ENCODE measurements around the gene CFB.
"Not testable (repeated sequence)": the region's sequence is repeated elsewhere in the genome, so short reads cannot be mapped to it uniquely, and the experiment has no call there.

CFB gene

GRCh38 chr6:31911826-31912585 is 33.9 kb upstream of the CFB start:
- no peak for DNase-seq (ENCODE audit: low read depth in 2 of 2)

DNA sequence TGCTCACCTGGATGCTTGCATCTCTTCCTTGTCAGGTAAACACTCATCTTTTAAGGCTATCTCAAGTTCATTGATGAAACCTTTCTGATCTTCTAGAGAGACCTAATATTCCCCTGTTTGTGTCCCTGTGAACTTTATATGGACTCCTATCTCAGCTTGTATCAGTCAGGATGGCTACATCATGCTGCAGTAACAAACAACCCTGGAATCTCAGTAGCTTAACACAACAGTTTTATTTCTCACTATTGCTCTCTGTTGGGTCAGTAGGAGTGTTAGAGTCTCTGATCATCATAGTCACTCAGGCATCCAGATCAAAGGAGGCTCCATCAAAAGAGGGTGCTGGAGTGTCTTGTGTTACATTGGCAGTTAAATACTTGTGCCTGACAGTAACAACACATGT is 30.5 kb upstream of the CFB start:
- no peak for DNase-seq (ENCODE audit: low read depth in 2 of 2)

DNA sequence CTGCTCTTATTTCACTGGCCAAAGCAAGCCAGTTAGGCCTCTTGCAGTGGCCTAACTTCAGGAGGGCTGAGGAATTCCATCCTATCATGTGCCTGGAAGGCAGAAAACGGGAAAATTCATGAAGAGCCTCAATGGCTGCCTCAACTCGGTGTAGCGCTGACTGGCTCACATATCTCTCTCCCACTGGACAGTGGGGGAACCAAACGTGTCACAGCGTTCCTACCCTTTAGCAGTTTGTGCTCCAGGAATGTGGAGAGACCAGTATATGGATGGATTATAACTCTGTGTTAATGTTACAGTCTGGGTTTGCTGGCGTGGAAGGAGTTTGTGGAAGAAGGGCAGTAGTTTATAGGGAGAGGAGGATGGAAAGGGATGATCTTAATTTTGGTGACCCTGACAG is 30.1 kb upstream of the CFB start:
- DNase-seq (ENCODE audit: low read depth in 2 of 2): no peak

DNA sequence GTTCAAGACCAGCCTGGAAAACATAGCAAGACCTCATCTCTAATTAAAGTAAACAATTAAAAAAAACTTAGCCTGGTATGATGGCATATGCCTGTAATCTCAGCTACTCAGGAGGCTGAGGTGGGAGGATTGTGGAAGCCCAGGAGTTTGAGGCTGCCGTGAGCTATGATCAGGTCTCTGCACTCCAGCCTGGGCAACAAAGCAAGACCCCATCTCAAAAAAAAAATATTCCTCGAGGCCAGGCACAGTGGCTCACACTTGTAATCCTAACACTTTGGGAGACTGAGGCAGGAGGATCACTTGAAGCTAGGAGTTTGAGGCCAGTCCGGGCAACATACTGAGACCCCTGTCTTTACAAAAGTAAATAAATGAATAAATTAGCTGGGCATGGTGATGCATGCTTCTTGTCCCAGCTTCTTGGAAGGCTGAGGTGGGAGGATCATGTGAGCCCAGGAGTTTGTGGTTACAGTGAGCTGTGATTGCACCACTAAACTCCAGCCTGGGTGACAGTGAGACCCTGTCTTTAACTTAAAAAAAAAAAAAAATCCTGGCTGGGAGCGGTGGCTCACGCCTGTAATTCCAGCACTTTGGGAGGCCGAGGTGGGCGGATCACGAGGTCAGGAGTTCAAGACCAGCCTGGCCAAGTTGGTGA is 27.7 kb upstream of the CFB start:
- DNase-seq (ENCODE audit: low read depth in 2 of 2): no peak

GRCh38 chr6:31919624-31920303 is 26.1 kb upstream of the CFB start:
- no peak for DNase-seq (ENCODE audit: low read depth in 2 of 2)

DNA sequence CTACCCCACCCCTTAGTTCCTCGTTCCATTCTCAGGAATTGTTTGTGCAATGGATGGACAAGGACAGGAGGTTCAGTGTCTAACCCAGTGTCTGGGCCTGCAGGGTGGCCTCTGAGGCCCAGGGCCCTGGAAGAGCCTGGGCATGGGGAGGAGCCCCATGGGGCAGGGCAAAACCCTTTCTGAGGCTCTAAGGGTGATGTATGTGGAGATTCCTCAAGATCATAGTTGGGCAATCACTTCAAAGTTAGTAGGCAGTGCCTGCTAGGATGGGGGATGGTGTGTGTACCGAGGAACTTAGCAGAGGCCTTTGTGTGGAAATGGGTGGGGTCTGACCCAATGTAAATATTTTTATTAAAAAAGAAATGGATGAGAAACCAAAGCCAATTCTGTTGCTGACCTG is 25.1 kb upstream of the CFB start:
- DNase-seq (ENCODE audit: low read depth in 2 of 2): no peak

GRCh38 chr6:31922942-31923341 is 23.0 kb upstream of the CFB start:
- no peak for DNase-seq (ENCODE audit: low read depth in 2 of 2)

- DNase-seq (ENCODE audit: low read depth in 2 of 2): no peak
Observed at GRCh38 chr6:31927242-31927862, 18.5 kb upstream of the CFB start, which contains the start of gene C2. Gene C2, plus strand, starts transcription at chr6:31927717. Its CDS starts 36 bp downstream, at chr6:31927753.

DNA sequence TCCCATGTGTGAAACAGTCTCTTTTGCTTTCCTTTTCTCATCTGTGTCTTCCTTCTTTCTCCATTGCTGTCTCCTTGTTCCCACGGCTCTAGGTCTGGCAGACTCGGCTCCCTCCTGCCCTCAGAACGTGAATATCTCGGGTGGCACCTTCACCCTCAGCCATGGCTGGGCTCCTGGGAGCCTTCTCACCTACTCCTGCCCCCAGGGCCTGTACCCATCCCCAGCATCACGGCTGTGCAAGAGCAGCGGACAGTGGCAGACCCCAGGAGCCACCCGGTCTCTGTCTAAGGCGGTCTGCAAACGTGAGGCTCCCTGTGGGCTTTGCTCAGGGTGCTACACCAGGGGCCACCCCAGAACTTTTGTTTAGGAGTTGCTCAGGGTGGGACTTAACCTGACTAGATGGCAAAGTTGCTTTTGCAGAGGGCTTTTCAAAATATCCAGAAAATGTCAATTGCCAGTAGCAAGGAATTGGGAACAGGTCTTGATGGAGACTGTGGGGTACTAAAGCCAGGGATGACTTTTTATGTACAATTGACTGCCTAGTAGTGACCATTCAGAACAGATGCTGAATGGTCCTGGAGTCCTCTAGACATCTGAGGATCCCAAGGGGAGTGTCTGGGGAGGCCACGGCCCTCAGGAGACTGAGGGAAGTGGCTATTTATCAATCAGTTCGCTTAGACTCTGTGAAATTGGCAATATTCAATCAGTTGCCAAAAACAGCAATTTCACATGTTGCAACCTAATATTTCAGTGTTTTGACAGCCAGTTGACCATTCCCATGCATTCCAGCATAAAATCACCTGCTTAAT is 17.8 kb upstream of the CFB start:
- DNase-seq (ENCODE audit: low read depth in 2 of 2): no peak

DNA sequence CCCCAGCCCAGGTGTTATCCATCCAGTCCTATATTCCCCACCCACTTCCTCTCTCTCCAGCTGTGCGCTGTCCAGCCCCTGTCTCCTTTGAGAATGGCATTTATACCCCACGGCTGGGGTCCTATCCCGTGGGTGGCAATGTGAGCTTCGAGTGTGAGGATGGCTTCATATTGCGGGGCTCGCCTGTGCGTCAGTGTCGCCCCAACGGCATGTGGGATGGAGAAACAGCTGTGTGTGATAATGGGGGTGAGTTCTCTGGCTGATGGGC is 17.3 kb upstream of the CFB start:
- DNase-seq (ENCODE audit: low read depth in 2 of 2): no peak

- DNase-seq (ENCODE audit: low read depth in 2 of 2): no peak
Observed at GRCh38 chr6:31930962-31931361, 14.9 kb upstream of the CFB start.

GRCh38 chr6:31932137-31932536 is 13.8 kb upstream of the CFB start:
- not testable (repeated sequence) for DNase-seq (ENCODE audit: low read depth in 2 of 2)

GRCh38 chr6:31933537-31933936 is 12.4 kb upstream of the CFB start:
- DNase-seq (ENCODE audit: low read depth in 2 of 2): no peak

DNA sequence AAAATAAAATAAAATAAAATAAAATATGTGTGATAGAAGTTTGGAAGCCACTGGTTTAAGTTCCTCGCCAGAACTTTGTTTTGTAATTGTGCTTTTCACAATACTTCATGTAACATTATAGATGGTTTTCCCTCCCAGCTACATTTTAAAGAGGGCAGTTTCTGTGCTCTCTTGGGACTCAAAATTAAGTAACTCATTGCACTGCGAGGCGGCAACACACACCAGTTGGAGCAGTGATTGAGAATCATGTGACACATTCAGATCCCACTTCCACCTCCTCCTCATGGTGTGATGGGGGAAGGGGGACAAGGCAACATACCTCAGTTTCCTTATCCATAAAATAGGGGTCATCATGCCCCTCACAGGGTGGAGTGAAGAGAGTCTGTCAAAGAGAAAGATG is 10.9 kb upstream of the CFB start:
- DNase-seq (ENCODE audit: low read depth in 2 of 2): no peak

DNA sequence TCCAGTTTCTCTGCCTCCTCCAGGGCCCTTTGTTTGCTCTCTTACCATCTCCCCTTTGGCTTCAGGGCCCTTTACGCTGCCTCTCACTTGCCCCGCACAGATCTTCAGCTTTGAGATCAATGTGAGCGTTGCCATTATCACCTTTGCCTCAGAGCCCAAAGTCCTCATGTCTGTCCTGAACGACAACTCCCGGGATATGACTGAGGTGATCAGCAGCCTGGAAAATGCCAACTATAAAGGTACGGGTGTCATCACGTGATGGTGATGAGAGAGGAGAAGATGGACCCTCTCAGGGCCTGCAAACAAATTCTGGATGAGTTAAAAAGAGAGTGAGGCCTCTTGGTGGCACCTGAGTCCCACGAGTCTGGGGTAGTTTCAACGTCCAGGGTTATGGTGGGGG is 10.1 kb upstream of the CFB start:
- no peak for DNase-seq (ENCODE audit: low read depth in 2 of 2)

DNA sequence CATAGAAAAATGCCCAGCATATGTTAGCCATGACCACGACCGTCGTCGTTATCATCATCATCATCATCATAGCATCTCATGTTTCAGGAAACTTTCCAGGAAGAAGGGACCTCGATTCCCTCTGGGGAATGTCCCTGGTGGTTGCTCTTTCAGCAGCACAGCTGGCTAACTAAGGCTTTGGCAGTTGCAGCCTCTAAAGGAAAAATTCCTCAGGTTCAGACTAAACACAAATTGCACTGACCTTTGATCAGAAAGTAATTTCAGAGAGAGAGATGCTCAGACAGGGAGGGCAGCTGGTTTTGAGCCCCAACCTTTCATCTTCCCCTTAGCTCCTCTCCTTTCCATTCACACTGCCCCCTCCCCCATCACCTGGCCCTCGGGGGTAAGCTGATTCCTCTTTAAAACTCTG is 5.6 kb upstream of the CFB start:
- DNase-seq (ENCODE audit: low read depth in 2 of 2): no peak

DNA sequence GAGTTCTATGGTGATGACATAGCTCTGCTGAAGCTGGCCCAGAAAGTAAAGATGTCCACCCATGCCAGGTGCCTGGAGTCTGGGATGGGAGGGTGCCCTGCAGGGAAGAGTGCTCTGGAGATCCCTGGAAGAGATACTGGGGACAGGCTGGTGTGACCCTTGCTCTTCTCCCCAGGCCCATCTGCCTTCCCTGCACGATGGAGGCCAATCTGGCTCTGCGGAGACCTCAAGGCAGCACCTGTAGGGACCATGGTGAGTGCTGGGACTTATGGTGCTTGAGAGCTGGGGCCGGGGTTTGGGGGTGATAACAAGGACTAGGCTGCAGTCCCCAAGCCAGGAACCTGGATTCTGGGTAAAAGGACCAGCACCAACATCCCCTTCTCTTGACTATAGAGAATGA is 2.2 kb upstream of the CFB start:
- no peak for DNase-seq (ENCODE audit: low read depth in 2 of 2)

DNA sequence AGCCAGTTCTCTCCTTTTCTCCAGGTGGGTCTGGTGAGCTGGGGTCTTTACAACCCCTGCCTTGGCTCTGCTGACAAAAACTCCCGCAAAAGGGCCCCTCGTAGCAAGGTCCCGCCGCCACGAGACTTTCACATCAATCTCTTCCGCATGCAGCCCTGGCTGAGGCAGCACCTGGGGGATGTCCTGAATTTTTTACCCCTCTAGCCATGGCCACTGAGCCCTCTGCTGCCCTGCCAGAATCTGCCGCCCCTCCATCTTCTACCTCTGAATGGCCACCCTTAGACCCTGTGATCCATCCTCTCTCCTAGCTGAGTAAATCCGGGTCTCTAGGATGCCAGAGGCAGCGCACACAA is 765 bp upstream of the CFB start:
- DNase-seq (ENCODE audit: low read depth in 2 of 2): no peak

DNA sequence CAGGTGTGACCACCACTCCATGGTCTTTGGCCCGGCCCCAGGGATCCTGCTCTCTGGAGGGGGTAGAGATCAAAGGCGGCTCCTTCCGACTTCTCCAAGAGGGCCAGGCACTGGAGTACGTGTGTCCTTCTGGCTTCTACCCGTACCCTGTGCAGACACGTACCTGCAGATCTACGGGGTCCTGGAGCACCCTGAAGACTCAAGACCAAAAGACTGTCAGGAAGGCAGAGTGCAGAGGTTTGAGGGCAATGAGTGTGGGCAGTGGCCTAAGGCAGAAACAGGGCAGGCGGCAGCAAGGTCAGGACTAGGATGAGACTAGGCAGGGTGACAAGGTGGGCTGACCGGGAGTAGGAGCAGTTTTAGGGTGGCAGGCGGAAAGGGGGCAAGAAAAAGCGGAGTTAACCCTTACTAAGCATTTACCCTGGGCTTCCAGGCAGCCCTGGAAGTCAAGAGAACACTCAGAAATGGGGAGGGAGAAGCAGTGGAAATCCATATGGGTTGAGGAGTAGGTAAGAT is 533 bp downstream of the CFB start:
- DNase-seq (ENCODE audit: low read depth in 2 of 2): no peak

GRCh38 chr6:31947070-31947675 is 1.3 kb downstream of the CFB start:
- no peak for DNase-seq (ENCODE audit: low read depth in 2 of 2)

- DNase-seq (ENCODE audit: low read depth in 2 of 2): no peak
Observed at GRCh38 chr6:31947864-31948263, 2.0 kb downstream of the CFB start.
